HepG2 (cell line): ENCODE measurements around the gene FEM1B. TPM values are rescaled to one million over a fixed set of nuclear protein-coding genes. Genes with fewer than 3 reads are reported as not detected.

Source experiments
- ATAC-seq: fragments of 200-7000 bp; cut with Tn5 transposase; 3 replicates; pipeline ENCODE4 v1.9.1; 2020; ENCODE audit warnings: mild to moderate bottlenecking, moderate library complexity
- BruUV-seq: library from RNA; stranded (reverse); fragments of 400-500 nt; replicated peaks from 2 replicates; lab custom pipeline; 2021; lab: Mats Ljungman, UMichigan
- CTCF ChIA-PET: fragments of 300-600 bp; formaldehyde crosslinking; extraction: SDS; loops from one replicate; lab custom pipeline; 2021; ENCODE audit warnings: low total read pairs, inconsistent platforms, low intra/inter-chr PET ratio; lab: Yijun Ruan, JAX
- POLR2A ChIA-PET: fragments of 350-600 bp; sonication (Branson Sonifier 250); formaldehyde crosslinking; loops from one replicate; lab custom pipeline; 2020; ENCODE audit warnings: antibody characterized with exemption, inconsistent platforms; lab: Yijun Ruan, JAX
- DNase-seq: peaks from one replicate; pipeline ENCODE4 v3.0.0-alpha.2; 2015; ENCODE audit warnings: low spot score
- FAIRE-seq: peaks from 3 replicates; lab custom pipeline; 2011; peaks lifted over from hg19 to GRCh38; lab: Jason Lieb, UNC
- H2AFZ ChIP-seq: one replicate; pipeline ENCODE4 v1.6.1; 2011; ENCODE audit warnings: low read length, inconsistent platforms
- H3K27ac ChIP-seq: fragments of 300-600 bp; 3 replicates; pipeline ENCODE4 v1.8.0; 2011; ENCODE audit warnings: mixed run types, mild to moderate bottlenecking, mixed read lengths, low read length, inconsistent platforms; ENCODE audit not compliant: insufficient read depth; ENCODE audit errors: extremely low read length
- H3K27me3 ChIP-seq, 2 experiments: fragments of 200-600 bp in 1 of 2; 2 replicates in 1 of 2; 3 replicates in 1 of 2; pipeline versions ENCODE4 v1.6.0 to v1.8.0; 2011; ENCODE audit warnings: low read length in 2 of 2, mild to moderate bottlenecking in 2 of 2, moderate library complexity in 2 of 2, inconsistent platforms in 1 of 2; ENCODE audit not compliant: insufficient read depth in 2 of 2, control insufficient read depth in 1 of 2
- H3K36me3 ChIP-seq, 2 experiments: fragments of 200-600 bp in 1 of 2; replicated peaks in 1 of 2; 2 replicates in 1 of 2; 3 replicates in 1 of 2; pipeline versions ENCODE4 v1.5.1 to v1.8.0; 2011; ENCODE audit warnings: low read length in 2 of 2, inconsistent platforms in 1 of 2; ENCODE audit not compliant: insufficient read depth in 2 of 2, control insufficient read depth in 1 of 2
- H3K4me1 ChIP-seq: 2 replicates; pipeline ENCODE4 v1.5.1; 2012; ENCODE audit warnings: low read length, inconsistent platforms; ENCODE audit not compliant: insufficient read depth
- H3K4me2 ChIP-seq: 2 replicates; pipeline ENCODE4 v1.6.0; 2011; ENCODE audit warnings: low read depth, low read length, inconsistent platforms
- H3K4me3 ChIP-seq, 3 experiments: fragments of 200-600 bp in 1 of 3; sonication (generic), shearing (Covaris generic) in 1 of 3; replicated peaks in 1 of 3; 2 replicates each; pipeline ENCODE4 v1.5.1; 2011 to 2016; ENCODE audit warnings: low read length in 3 of 3, inconsistent platforms in 2 of 3, low read depth in 2 of 3, mild to moderate bottlenecking in 2 of 3, control low read depth in 1 of 3, mixed read lengths in 1 of 3; ENCODE audit not compliant: insufficient read depth in 1 of 3
- H3K79me2 ChIP-seq: one replicate; pipeline ENCODE4 v1.6.1; 2011; ENCODE audit warnings: low read length, inconsistent platforms; ENCODE audit not compliant: insufficient read depth
- H3K9ac ChIP-seq: 2 replicates; pipeline ENCODE4 v1.6.0; 2011; ENCODE audit warnings: mild to moderate bottlenecking, low read depth, low read length, inconsistent platforms; ENCODE audit not compliant: insufficient read depth
- H3K9me3 ChIP-seq: 2 replicates; pipeline ENCODE4 v1.5.1; 2012; ENCODE audit warnings: mild to moderate bottlenecking, low read length
- H4K20me1 ChIP-seq: 2 replicates; pipeline ENCODE4 v1.6.0; 2011; ENCODE audit warnings: inconsistent platforms, mild to moderate bottlenecking, low read length, moderate library complexity; ENCODE audit not compliant: insufficient read depth
- BCL6 ChIP-seq: IDR thresholded peaks from 2 replicates; pipeline ENCODE4 v1.6.1; 2016; ENCODE audit warnings: missing genetic modification reagents, missing compliant biosample characterization
- BORCS8-MEF2B ChIP-seq: sonication (generic); formaldehyde crosslinking; IDR thresholded peaks from 2 replicates; pipeline ENCODE4 v1.8.0; 2022; ENCODE audit warnings: mild to moderate bottlenecking, missing genetic modification reagents
- CTCF ChIP-seq: sonication (generic); formaldehyde crosslinking; IDR thresholded peaks from 2 replicates; pipeline ENCODE4 v1.5.0; 2020; ENCODE audit warnings: mild to moderate bottlenecking, missing genetic modification reagents, moderate library complexity
- GATAD2A ChIP-seq: IDR thresholded peaks from 2 replicates; pipeline ENCODE4 v1.6.1; 2016
- HNRNPK ChIP-seq: fragments of 200-400 bp; formaldehyde crosslinking; IDR thresholded peaks from 2 replicates; pipeline ENCODE4 v1.6.1; 2018; ENCODE audit warnings: low read length, low read depth, moderate library complexity, mild to moderate bottlenecking; ENCODE audit not compliant: poor library complexity, severe bottlenecking
- IKZF4 ChIP-seq: sonication (generic); formaldehyde crosslinking; IDR thresholded peaks from 2 replicates; pipeline ENCODE4 v1.5.1; 2020; ENCODE audit warnings: borderline replicate concordance, mild to moderate bottlenecking, low read depth, missing genetic modification reagents; ENCODE audit errors: not compliant biosample characterization
- RAD21 ChIP-seq: fragments of 450-650 bp; formaldehyde crosslinking; IDR thresholded peaks from 2 replicates; pipeline ENCODE4 v1.5.0; 2020; ENCODE audit warnings: mild to moderate bottlenecking
- SMAD3 ChIP-seq: sonication (generic); formaldehyde crosslinking; IDR thresholded peaks from 2 replicates; pipeline ENCODE4 v1.4.0; 2020; ENCODE audit warnings: missing genetic modification reagents
- SMC3 ChIP-seq: IDR thresholded peaks from 2 replicates; pipeline ENCODE4 v1.6.1; 2011; ENCODE audit warnings: low read length, improper control_type of control experiment
- STAG1 ChIP-seq: sonication (generic); formaldehyde crosslinking; IDR thresholded peaks from 2 replicates; pipeline ENCODE4 v1.4.0; 2020; ENCODE audit warnings: missing genetic modification reagents
- TARDBP ChIP-seq: sonication (generic); formaldehyde crosslinking; IDR thresholded peaks from 2 replicates; pipeline ENCODE4 v1.8.0; 2022; ENCODE audit warnings: mild to moderate bottlenecking, missing genetic modification reagents
- ZBTB3 ChIP-seq: sonication (generic); formaldehyde crosslinking; IDR thresholded peaks from 2 replicates; pipeline ENCODE4 v1.4.0; 2020; ENCODE audit warnings: low read depth, mild to moderate bottlenecking, moderate library complexity, missing genetic modification reagents, borderline replicate concordance
- ZNF317 ChIP-seq: sonication (generic); formaldehyde crosslinking; IDR thresholded peaks from 2 replicates; pipeline ENCODE4 v1.5.0; 2020; ENCODE audit warnings: mild to moderate bottlenecking, missing genetic modification reagents
- WGBS: methylation state at CpG from one replicate; pipeline ENCODE4 v1.1.6; 2017; ENCODE audit warnings: low lambda C conversion rate; 5-methylcytosine and 5-hydroxymethylcytosine counted together
- in situ Hi-C: cut with HindIII; loops from 2 replicates; pipeline ENCODE4 v1.10.0; 2017; ENCODE audit warnings: low pct_unique_long_range_greater_than_20kb; ENCODE audit not compliant: extremely low pct_ligation_motif_present
- intact Hi-C: fragments of 100-400 bp; cut with micrococcal nuclease; formaldehyde crosslinking; loops from one replicate; pipeline ENCODE4 v1.10.0; 2022; ENCODE audit not compliant: unreplicated experiment
- polyA plus RNA-seq, 8 experiments: library from polyadenylated mRNA; depleted of rRNA in 3 of 8; stranded (reverse) in 7 of 8; unstranded in 1 of 8; fragments of >200 nt; fragmentation: Illumina TruSeq in 4 of 8; extraction: Trizol in 4 of 8; gene quantifications; 2 replicates each; pipeline versions ENCODE4 v1.2.1 to v1.2.3, GENCODE V29; 2011 to 2016; ENCODE audit warnings: low read depth in 4 of 8, missing spikeins in 1 of 8, mixed read lengths in 1 of 8; ENCODE audit not compliant: insufficient read depth in 1 of 8
- total RNA-seq, 5 experiments: library from RNA; depleted of rRNA; stranded (reverse); fragments of >200 nt; fragmentation: Illumina TruSeq; extraction: Trizol; gene quantifications; 2 replicates each; pipeline ENCODE4 v1.2.3, GENCODE V29; 2016; ENCODE audit warnings: low read depth in 1 of 5
- TF ChIP-seq, protein P1 (sequence below): sonication (generic); formaldehyde crosslinking; IDR thresholded peaks from 2 replicates; pipeline ENCODE4 v1.4.0; 2020; ENCODE audit warnings: missing genetic modification reagents
- TF ChIP-seq, protein P2 (sequence below): IDR thresholded peaks from 2 replicates; pipeline ENCODE4 v1.6.1; 2012; ENCODE audit warnings: low read depth, low read length, improper control_type of control experiment

The FEM1B gene
- total and polyA plus RNA-seq, 2 of the 13 experiments (the other 11 are each of a cell fraction or from before 2014, with no cell fraction given), result 38.1 to 40.0 TPM

- no peak overlapping the region for H3K9ac ChIP-seq
- no peak for TF ChIP-seq HNRNPK
- no peak for TF ChIP-seq ZNF317 (CRISPR knock-in tag)
- no peak for TF ChIP-seq ZBTB3 (CRISPR knock-in tag)
- TF ChIP-seq TARDBP, result no peak
- TF ChIP-seq RAD21 (CRISPR knock-in tag), result peak; percentile 81
- peak; percentile 88 for TF ChIP-seq STAG1
- TF ChIP-seq GATAD2A (CRISPR knock-in tag), result 0 out of 2 replicates have a peak, but pooled peaks have one; percentile 28
- TF ChIP-seq SMC3, result peak; percentile 85
- no peak for TF ChIP-seq IKZF4
- no peak for TF ChIP-seq BORCS8-MEF2B (CRISPR knock-in tag)
- TF ChIP-seq, protein P1, sequence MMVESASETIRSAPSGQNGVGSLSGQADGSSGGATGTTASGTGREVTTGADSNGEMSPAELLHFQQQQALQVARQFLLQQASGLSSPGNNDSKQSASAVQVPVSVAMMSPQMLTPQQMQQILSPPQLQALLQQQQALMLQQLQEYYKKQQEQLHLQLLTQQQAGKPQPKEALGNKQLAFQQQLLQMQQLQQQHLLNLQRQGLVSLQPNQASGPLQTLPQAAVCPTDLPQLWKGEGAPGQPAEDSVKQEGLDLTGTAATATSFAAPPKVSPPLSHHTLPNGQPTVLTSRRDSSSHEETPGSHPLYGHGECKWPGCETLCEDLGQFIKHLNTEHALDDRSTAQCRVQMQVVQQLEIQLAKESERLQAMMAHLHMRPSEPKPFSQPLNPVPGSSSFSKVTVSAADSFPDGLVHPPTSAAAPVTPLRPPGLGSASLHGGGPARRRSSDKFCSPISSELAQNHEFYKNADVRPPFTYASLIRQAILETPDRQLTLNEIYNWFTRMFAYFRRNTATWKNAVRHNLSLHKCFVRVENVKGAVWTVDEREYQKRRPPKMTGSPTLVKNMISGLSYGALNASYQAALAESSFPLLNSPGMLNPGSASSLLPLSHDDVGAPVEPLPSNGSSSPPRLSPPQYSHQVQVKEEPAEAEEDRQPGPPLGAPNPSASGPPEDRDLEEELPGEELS (CRISPR knock-in tag), result no peak
- no peak for TF ChIP-seq BCL6
- TF ChIP-seq CTCF (CRISPR knock-in tag), result peak; percentile 86
- TF ChIP-seq, protein P2, sequence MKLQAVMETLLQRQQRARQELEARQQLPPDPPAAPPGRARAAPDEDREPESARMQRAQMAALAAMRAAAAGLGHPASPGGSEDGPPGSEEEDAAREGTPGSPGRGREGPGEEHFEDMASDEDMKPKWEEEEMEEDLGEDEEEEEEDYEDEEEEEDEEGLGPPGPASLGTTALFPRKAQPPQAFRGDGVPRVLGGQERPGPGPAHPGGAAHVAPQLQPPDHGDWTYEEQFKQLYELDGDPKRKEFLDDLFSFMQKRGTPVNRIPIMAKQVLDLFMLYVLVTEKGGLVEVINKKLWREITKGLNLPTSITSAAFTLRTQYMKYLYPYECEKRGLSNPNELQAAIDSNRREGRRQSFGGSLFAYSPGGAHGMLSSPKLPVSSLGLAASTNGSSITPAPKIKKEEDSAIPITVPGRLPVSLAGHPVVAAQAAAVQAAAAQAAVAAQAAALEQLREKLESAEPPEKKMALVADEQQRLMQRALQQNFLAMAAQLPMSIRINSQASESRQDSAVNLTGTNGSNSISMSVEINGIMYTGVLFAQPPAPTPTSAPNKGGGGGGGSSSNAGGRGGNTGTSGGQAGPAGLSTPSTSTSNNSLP, result 0 out of 2 replicates have a peak, but pooled peaks have one; percentile 18
- TF ChIP-seq SMAD3 (CRISPR knock-in tag), result 0 out of 2 replicates have a peak, but pooled peaks have one; percentile 61
- intact Hi-C loops (loop anchor here (1.0 kb wide), 2 partner anchors 53 to 130 kb away; no protein-coding TSS in a partner anchor), in situ Hi-C loops (no loop called here)
- H3K4me2 ChIP-seq, result peak overlapping the region; percentile 20; the same call in 1 of the 2 replicates
- ATAC-seq (peak; percentile 61), FAIRE-seq (peak; percentile 85), DNase-seq (peak; percentile 72)
- peaks cover 7% of the 10 kb centered on the region for H3K4me1 ChIP-seq
- H3K4me3 ChIP-seq, result no peak overlapping the region; a peak in 1 of 6 replicates
- H3K27me3 ChIP-seq, result 0 out of 5 replicates have a peak, but pooled peaks cover 0 to 6% of the 10 kb centered on the region in 2 experiments
- H3K36me3 ChIP-seq, result no peaks in the 10 kb centered on the region
- ChIA-PET POLR2A (interaction anchor here (1.0 kb wide), 1 partner anchor 25 kb away, joined by 4 read pairs; the partner anchor contains the start of gene FEM1B), CTCF (interaction anchor here (1.1 to 2.1 kb wide), 6 partner anchors 19 to 130 kb away, joined by 3 to 19 read pairs (median 10); no protein-coding TSS in a partner anchor)
- no peak overlapping the region for H3K27ac ChIP-seq
- no peaks in the 10 kb centered on the region for H3K79me2 ChIP-seq
- H2AFZ ChIP-seq, result no peak overlapping the region
- no TSS peak for BruUV-seq
- no peaks in the 10 kb centered on the region for H4K20me1 ChIP-seq
- 3% methylated on average over 7 of the region's 7 CpGs for WGBS
- H3K9me3 ChIP-seq, result no peaks in the 10 kb centered on the region
Measured at GRCh38 chr15:68252925-68253534, 24.5 kb upstream of the FEM1B start.
